ENCODE data around the gene HDLBP.

Gene HDLBP

GRCh38 chr2:241248289-241248688 is 67.2 kb downstream of the HDLBP start:
- Histone ChIP-seq H3K36me3 (ENCODE audit: low read length) (peaks cover 8% of the 10 kb centered on the region; the same call in 1 of the 2 replicates), H2AFZ (ENCODE audit: low read depth, low read length, severe bottlenecking) (no peak overlapping the region), H3K79me2 (ENCODE audit: insufficient read depth, low read length) (no peaks in the 10 kb centered on the region), H3K4me3 (ENCODE audit: insufficient read depth, low read length, poor library complexity, severe bottlenecking) (no peak overlapping the region), H3K9ac (ENCODE audit: low read length) (no peak overlapping the region), H4K20me1 (ENCODE audit: low read depth, low read length) (no peaks in the 10 kb centered on the region), H3K27me3 (ENCODE audit: low read length) (no peaks in the 10 kb centered on the region), H3F3A (ENCODE audit: insufficient read depth) (no peaks in the 10 kb centered on the region), H3K9me2 (replicated peaks; ENCODE audit: insufficient read depth, low read length) (no peaks in the 10 kb centered on the region), H3K27ac (ENCODE audit: low read depth, low read length) (no peak overlapping the region), H3K9me3 (ENCODE audit: insufficient read depth, low read length) (no peaks in the 10 kb centered on the region), H3K4me2 (ENCODE audit: low read depth, low read length, poor library complexity, severe bottlenecking) (no peak overlapping the region)
- TF ChIP-seq EZH2phosphoT487 (conservative IDR thresholded peaks at IDR 0.05; ENCODE audit: low read length) = no peak
- TF ChIP-seq, protein P1, sequence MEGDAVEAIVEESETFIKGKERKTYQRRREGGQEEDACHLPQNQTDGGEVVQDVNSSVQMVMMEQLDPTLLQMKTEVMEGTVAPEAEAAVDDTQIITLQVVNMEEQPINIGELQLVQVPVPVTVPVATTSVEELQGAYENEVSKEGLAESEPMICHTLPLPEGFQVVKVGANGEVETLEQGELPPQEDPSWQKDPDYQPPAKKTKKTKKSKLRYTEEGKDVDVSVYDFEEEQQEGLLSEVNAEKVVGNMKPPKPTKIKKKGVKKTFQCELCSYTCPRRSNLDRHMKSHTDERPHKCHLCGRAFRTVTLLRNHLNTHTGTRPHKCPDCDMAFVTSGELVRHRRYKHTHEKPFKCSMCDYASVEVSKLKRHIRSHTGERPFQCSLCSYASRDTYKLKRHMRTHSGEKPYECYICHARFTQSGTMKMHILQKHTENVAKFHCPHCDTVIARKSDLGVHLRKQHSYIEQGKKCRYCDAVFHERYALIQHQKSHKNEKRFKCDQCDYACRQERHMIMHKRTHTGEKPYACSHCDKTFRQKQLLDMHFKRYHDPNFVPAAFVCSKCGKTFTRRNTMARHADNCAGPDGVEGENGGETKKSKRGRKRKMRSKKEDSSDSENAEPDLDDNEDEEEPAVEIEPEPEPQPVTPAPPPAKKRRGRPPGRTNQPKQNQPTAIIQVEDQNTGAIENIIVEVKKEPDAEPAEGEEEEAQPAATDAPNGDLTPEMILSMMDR (IDR thresholded peaks at IDR 0.05; ENCODE audit: insufficient read depth, low read length, poor library complexity, severe bottlenecking) = no peak

GRCh38 chr2:241244368-241244767 is 71.1 kb downstream of the HDLBP start:
- no peaks in the 10 kb centered on the region for H3K9me3 ChIP-seq (ENCODE audit: insufficient read depth, low read length)
- H3K36me3 ChIP-seq (ENCODE audit: low read length) = peaks cover 15% of the 10 kb centered on the region
- no peaks in the 10 kb centered on the region for H3K79me2 ChIP-seq (ENCODE audit: insufficient read depth, low read length)
- no peaks in the 10 kb centered on the region for H3K9me2 ChIP-seq (replicated peaks; ENCODE audit: insufficient read depth, low read length)
- H3K4me2 ChIP-seq (ENCODE audit: low read depth, low read length, poor library complexity, severe bottlenecking) = no peak overlapping the region
- no peak overlapping the region for H3K4me3 ChIP-seq (ENCODE audit: insufficient read depth, low read length, poor library complexity, severe bottlenecking)
- no peaks in the 10 kb centered on the region for H3F3A ChIP-seq (ENCODE audit: insufficient read depth)
- TF ChIP-seq, protein P1 (IDR thresholded peaks at IDR 0.05; ENCODE audit: insufficient read depth, low read length, poor library complexity, severe bottlenecking) = no peak
- TF ChIP-seq EZH2phosphoT487 (conservative IDR thresholded peaks at IDR 0.05; ENCODE audit: low read length) = no peak
- no peak overlapping the region for H3K27ac ChIP-seq (ENCODE audit: low read depth, low read length)
- H3K9ac ChIP-seq (ENCODE audit: low read length) = no peak overlapping the region
- no peaks in the 10 kb centered on the region for H4K20me1 ChIP-seq (ENCODE audit: low read depth, low read length)
- H3K27me3 ChIP-seq (ENCODE audit: low read length) = no peaks in the 10 kb centered on the region
- H2AFZ ChIP-seq (ENCODE audit: low read depth, low read length, severe bottlenecking) = no peak overlapping the region

DNA sequence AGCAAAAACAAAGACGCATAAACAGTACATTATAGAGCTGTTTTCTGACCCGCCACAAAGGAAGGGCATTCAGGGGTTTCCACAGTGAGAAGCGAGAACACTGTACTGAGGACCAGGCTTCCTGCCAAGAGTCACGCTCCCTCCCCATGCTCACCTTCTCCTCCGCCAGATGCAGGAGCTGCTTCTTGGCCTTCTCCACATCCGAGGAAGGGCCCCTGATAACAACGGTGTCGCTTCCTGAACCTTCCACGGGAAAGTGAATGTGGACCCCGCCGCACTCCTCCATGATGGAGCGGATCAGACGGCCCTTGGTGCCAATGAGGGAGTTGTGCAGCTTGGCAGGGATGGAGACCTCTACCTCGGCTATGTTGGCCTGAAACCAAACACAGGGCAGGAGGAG is 73.2 kb downstream of the HDLBP start:
- H4K20me1 ChIP-seq (ENCODE audit: low read depth, low read length) = no peaks in the 10 kb centered on the region
- no peaks in the 10 kb centered on the region for H3K9me2 ChIP-seq (replicated peaks; ENCODE audit: insufficient read depth, low read length)
- H3F3A ChIP-seq (ENCODE audit: insufficient read depth) = no peaks in the 10 kb centered on the region

More for the DNA sequence above, 73.2 kb downstream of the HDLBP start:
- Histone ChIP-seq H3K27ac (ENCODE audit: low read depth, low read length) (no peak overlapping the region), H3K4me3 (ENCODE audit: insufficient read depth, low read length, poor library complexity, severe bottlenecking) (no peak overlapping the region), H3K79me2 (ENCODE audit: insufficient read depth, low read length) (no peaks in the 10 kb centered on the region), H2AFZ (ENCODE audit: low read depth, low read length, severe bottlenecking) (no peak overlapping the region), H3K9ac (ENCODE audit: low read length) (no peak overlapping the region), H3K4me2 (ENCODE audit: low read depth, low read length, poor library complexity, severe bottlenecking) (no peak overlapping the region), H3K36me3 (ENCODE audit: low read length) (peaks cover 14% of the 10 kb centered on the region), H3K9me3 (ENCODE audit: insufficient read depth, low read length) (no peaks in the 10 kb centered on the region), H3K27me3 (ENCODE audit: low read length) (no peaks in the 10 kb centered on the region)
- TF ChIP-seq, protein P1 (IDR thresholded peaks at IDR 0.05; ENCODE audit: insufficient read depth, low read length, poor library complexity, severe bottlenecking) = no peak
- no peak for TF ChIP-seq EZH2phosphoT487 (conservative IDR thresholded peaks at IDR 0.05; ENCODE audit: low read length)

Data from SU-DHL-6 (cell line).